HG03520 (cell line): Measurements from ENCODE around the gene COL10A1.

ENCODE experiments used
- ATAC-seq: cut with Tn5 transposase; IDR thresholded peaks from one replicate; pipeline ENCODE4 v1.9.1; 2021; ENCODE audit warnings: mild to moderate bottlenecking, moderate library complexity; ENCODE audit not compliant: unreplicated experiment

Gene COL10A1

DNA sequence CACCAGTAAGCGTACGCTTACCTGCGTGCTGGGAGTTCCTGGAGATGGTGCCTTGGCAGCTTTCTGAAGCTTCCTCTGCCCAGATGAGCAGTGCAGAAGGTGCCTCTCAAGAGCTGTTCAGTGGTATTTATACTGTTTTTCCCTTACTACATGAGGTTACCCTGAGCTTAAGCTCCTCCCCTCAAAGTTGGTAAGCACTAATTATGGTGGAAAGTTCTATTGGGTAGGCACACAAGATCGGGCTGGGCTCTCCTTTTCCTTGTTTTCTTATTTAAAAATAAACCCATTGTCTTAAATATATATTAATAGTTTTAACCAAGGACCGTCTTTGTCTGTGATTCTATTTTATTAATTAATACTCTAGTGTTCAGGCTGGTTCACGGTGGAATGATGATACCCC is at the start of gene COL10A1:
Gene COL10A1, minus strand, starts transcription at position 101 of the 400 bp plus-strand sequence. CDS start 640 bp downstream, outside the sequence.
- no peak for ATAC-seq

DNA sequence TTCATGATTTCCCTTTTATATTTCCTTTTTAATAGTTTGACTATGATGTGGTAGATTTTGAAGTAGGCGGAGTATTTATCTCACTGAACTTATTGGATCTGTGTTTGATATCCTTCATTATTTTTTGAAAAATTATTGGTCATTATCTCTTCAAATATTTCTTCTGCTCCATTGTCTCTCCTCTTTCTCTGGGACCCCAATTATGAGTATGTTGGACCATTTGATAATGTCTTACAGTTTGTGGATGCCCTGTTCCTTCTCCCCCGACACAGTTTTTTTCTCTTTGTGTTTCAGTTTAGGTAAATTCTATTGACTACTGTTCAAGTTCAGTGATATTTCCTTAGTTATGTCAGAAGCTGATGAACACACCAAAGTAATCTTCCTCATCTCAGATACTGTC is 49.4 kb upstream of the COL10A1 start:
- ATAC-seq, result no peak

DNA sequence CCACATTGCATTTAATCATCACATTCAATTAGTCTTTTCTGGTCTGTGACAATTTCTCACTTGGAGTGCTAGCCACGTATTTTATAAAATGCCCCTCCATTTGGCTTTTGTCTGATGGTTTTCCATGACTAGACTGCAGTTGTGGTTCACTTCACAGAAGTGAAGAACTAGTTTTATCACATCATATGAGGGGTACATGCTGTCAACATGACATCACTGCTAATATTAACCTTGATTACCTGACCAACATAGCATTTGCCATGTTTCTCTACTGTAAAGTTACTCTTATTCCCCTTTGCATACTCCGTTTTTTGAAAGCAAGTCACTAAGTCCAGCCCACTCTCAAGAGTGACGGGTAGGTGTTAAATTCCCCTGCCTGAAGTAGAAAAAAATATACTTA is 48.0 kb upstream of the COL10A1 start:
- no peak for ATAC-seq

DNA sequence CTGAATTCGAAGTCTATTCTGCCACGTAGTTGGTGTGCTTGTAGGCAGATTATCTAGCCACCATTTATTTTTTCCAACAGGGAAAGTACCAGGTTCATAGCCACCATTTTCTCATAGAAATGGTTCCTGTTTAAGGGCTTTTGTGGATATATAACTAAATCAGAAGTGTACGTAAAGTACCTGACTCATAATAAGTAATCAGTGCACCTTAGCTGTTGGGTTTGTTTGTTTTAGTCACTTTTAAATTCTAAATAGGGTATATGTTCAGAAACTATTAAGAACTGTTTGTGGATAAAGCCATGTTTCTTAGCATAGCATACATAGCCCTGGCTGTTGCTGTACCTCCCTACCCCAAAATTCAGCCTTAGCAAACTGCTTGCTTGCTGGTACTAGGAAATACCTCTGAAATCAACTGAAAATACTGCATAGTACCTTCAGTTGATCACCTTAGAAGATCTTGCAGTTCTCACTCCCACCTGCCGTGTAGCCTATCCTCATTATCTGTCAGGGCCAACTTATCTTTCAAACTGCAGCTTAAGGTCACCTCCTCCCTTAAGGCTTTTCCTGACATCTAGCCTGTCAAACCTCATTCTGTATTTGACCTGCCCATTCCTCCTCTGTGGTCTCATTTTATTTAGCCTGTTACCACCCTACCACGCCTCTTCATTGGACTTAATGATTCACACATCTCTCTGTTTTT is 44.6 kb upstream of the COL10A1 start:
- ATAC-seq, result no peak

DNA sequence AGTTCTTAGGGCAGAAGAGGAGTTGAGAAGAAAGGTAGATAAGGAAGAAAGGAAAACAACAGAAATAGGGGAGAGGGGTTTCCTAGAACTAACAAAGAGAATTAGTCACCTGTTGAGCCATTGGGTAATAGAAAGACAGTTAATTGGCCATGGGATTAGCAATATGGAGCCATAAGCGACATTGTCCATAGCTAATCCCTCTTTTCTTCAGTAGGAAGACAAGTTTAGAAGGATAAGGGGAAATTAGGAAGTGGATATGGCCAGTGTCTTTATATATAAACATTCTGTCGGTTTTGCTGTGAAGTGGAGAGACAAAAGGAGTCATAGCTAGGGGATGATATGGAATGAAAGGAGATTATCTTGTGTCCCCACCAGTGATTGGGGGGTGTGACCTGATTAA is 43.9 kb upstream of the COL10A1 start:
- no peak for ATAC-seq

DNA sequence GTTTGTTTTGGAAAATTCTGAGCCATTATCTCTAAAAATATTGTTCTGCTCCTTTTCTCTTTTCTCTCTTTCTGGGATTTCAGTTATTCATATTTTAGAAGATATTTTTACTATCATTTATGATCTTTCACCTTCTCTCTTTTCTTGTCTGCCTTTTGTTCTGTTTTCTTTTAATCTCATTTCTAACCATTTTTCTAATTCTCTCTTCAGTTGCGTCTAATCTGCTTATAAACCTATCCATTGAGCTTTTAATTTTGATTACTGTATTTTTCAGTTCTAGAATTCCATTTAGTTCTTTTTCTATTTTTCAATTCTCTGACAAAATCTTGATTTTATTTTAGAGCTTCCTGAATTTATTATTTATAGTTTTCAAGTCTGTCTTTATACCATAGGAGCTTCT is 42.2 kb upstream of the COL10A1 start:
- no peak for ATAC-seq

DNA sequence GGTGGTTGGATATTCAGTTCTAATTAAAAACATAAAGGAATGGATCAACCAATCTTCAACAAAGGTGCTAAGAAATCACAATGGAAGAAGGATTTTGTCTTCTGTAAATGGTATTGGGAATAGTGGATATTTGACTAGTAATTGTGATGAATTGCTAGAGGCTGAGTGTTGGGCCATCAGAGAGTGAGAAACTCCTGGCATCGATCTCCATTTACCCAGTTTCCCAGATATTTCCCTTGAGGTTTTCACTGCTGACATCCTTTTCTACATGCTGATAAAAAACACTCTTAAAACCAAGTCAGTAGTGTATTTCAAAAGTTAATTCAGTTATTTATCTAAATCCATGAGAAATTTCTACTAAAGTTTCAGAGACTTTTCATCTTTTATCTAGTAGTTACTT is 40.4 kb upstream of the COL10A1 start:
- ATAC-seq, result no peak

DNA sequence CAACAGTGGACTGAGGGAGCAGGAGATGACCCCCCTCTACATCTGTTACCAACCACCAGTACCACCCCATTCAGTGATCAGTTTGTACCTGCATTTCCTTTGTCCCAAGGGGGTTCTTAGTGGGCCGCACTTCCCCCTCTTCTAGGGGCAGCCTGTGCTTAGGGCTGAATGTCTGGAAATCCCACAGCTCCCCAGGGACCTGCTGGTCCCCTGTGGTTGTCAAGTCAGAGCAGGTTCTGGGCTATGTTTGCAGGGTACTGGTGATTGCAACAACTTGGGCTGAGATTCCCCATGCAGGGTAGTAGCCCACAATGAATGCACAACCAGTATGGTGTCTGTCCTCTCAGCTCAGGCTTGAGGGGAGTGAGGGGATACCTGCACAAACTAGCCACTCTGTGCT is 39.7 kb upstream of the COL10A1 start:
- no peak for ATAC-seq

DNA sequence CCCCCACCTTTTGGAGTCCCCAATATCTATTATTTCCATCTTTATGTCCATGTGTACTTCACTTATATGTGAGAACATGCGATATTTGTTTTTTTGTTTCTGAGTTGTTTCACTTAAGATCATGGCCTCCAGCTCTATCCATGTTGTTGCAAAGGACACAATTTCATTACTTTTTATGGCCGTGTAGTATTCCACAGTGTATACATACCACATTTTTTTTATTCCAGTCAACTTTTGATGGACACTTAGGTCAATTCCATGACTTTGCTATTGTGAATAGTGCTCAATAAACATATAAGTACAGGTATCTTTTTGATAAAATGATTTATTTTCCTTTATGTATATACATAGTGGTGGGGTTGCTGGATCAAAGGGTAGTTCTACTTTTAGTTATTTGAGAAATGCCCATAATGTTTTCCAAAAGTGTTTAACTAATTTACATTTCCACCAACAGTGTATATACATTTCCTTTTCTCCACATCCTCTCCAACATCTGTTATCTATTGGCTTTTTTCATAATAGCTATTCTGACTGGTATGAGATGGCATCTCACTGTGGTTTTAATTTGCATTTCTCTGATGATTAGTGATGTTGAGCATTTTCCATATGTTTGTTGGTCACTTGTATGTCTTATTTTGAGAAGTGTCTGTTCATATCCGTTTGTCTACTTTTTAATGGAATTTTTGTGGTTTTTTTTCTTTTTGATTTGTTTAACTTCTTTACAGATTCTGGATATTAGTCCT is 34.0 kb upstream of the COL10A1 start:
- ATAC-seq, result no peak

DNA sequence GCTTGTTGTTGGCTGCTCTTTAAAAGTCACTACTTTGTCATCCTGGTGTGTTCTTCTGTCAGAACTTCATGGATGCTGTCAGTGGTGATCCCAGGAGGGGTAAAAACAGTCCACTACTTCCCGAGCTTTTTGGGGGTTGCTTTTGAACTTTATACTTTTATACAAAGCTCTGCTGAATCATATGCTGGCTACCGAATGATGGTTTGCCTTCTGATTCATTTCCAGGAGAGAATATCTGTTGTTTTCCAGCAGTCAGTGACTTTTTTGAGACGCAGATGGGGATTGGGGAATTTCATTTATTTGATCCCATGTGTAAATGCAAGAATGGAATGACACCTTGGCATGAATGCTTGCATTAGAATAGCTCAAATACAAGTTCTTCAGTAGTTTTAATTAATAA is 32.7 kb upstream of the COL10A1 start:
- ATAC-seq, result no peak

DNA sequence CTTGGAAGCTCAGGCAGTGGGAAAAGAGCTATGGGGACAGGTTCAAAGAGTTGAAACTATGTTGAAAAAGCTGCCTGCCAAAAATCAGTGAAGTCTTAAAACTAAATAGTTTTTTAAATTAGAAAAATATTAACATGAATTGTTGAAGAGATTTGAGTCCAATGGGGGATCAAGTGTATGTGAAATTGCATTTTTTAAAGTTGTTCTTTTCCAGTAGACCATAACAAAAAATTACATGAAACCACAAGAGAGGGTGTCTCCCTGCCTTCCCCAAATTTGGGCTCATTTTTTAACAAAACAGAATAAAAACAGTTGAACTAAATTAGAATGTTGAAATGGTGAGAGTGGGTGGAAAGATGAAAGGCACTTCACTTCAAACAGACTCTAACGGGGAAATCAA is 31.5 kb upstream of the COL10A1 start:
- ATAC-seq, result no peak

DNA sequence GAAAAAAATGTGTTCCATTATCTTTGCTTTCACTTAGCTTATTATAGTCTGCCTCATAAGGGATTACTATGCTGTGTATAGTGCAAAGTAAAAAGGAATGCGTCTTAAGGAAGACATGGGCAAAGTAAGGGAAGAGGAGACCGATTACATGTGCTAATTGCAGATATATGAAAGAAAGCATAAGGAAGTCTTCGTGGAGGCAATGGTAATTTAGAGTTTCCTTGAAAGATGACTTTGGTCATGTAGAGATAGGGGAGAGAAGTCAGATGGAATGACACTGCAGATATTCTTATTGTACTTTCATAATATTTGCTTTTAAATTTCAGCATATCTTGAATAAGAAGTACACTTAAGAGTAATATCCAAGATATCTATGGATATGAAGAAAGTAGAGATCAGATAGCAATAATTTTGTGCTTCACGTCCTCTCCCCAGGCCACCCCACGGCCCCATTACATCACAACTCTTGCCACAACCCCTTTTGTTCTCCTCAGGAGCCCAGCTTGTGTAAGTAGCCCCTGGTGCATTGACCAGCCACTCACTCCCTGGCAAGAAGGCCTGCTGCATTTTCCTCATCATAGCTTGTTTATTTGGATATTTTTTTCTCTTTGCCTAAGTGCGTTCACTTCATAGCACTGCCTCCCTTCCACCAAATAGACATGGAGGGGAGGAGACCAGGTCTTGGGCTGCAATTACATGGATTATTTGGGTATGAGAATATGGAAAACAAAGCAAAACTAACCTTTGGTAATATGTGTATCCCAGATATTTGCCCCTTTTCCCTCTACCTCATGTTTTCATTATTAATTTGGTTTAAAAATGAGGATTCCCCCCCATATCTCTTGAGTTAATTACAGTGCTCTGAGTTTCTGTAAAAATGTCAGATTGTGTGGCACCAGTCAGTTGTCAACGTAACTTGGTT is 30.7 kb upstream of the COL10A1 start:
- ATAC-seq, result no peak

DNA sequence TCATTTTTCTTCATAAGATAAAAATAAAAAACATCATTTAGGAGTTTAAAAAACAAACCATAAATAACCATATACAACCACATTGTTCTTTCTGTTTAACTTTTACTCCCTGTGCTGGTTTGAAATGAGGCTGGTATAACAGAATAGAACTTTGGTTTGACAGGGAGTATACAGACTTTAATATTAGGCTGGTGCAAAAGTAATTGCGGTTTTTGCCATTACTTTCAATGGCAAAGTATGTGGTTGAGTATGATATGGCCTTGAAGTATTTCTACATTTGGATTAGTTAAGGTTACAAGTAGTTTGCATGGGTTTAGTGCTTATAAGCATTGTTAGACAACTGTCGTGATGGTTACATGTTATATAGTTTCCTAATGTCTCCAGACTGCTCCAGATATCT is 29.0 kb upstream of the COL10A1 start:
- ATAC-seq, result no peak

DNA sequence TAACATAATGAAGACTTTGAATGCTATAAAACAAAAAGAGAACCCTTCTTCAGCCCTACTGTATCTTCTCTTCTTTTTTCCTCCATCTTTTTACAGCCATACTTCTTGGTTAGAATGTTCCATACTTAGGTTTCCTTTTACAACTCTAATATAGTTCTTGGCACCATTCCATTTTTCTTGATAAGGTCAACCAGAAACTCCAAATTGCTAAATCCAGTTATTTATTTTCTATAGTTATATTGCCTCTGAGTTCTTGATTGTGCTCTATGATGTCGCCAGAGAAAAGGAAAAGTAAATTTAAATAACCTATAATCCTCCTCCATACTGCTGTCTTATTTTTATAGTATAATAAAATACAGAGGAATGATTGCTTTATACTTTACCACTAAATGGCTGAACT is 26.7 kb upstream of the COL10A1 start:
- no peak for ATAC-seq

DNA sequence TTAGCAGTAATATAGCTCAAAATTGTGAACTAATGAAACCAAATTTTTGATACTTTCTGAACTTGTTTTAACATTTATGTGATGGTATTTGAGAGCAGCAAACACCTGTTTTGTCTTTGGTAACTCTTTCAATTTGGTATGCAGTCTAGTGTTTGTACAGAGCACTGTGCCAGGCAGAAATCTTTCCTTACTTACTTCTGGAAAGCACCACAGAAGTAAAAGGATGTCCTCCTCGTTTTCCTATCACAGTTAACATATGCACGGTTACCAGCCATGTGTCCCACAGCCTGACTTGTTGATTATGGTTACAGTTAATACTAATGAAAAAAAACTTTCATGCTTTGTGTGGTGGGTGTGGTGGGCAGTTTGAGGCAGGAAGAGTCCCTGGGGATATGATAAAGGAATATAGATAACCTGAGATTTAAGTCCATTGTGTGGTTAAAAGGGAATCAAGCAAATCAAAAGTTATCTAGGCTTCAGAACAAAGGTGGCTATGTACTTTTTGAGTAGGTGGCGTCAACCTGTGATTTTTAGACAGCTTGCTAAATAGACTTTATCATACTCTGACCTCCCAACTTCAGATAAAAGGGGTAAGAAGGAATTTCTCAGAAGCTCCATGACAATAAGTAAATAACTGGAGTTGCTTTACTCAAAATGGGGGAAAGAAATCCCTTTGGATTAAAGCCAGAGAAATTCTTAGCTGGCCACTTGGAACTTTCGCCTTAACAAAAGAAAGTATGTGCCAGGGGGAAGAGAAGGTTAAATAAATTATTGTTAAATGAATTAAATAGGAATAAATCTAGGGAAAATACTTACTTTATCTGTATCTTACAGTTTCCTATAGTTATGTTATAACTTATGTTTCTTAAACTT is 20.1 kb upstream of the COL10A1 start:
- no peak for ATAC-seq

DNA sequence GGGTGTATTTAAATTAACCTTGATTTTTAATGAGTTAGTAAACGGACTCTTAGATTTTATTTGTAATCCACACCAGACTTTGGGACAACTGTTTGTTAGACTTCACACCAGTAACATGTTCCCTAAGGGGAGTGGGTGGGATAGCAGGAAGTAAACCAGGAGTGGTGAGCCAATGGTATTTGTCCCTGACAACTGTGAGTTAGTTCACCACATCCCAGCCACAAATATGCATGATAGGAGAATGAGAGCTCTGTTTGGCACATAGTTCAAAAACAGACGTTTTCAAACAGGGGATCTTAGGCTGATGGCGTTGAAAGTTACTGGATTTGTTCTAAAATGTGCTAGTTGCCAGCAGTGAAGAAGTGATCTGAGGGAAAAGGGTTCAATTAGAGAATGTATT is 18.7 kb upstream of the COL10A1 start:
- ATAC-seq, result no peak

DNA sequence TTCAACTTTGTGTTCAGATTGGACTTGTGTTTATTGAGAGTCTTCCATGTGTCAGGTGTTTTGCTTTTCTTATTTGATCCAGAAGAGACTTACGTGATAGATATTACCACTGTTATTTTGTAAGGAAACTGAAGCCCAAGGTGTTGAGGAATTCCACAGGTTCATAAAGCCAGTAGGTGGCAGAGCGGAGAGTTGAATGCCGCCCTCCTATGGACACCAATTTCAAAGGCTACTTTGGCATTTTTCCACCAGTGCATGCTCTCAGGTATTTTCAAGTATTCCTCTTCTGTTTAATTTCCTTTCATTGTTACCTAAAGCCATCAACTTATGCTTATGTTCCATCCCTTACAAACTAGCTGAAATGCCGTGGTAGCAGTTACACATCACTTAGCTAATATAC is 14.0 kb upstream of the COL10A1 start:
- no peak for ATAC-seq

DNA sequence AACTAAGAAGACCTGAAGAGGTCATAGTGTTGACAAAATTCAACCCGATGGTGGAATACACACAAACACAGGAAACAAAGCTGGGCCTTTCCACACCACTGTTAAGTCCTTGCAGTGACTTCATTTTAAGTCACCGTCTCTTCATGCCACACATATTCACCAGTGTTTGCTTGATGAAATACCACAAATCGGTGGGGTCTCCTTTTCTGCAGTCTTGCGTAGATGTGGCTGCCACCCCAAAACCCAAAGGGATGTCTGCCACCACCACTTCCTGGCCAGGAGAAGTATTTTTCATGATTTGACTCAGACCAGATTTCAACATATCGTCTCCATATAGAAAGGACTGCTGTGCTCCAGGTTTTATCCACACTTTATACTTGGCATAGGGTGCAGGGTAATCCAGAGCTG is 11.0 kb upstream of the COL10A1 start:
- no peak for ATAC-seq

DNA sequence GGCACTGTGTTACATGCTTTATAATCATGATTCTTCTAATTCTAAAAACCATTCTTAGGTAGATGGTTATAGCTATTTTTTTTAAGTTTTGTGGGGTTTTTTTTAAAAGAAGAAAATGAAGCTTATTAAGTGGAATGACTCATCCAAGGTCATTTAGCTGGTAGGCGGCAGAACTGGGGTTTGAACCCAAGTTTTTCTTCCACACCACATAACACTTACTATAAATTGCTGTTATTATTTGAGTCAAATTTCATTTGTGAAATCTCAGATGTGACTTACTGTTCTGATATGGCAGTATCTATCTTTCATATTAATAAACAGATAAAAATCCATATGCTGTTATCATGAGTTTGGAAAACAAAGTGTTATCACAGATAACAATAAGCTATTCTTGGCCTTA is 10.4 kb upstream of the COL10A1 start:
- ATAC-seq, result no peak

DNA sequence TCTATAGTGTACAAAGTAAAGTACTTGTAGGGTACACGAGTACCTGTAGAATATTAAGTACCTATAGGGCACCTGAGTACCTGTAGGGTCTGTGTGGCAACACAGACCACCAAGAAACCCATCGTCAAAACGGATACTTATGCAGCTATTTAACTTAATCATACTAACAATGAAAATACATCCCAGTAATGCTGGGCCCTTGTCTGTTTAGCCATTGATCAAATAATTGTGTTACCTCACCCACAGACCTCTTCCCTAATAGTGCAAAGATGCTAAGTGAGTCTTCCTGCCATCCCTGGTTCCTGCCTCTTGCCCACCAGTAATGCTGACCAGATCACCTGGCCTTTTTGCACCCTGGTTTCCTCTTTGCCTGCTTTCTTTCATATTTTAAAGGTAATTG is 7.5 kb upstream of the COL10A1 start:
- no peak for ATAC-seq
